Stimulated activated CD8-positive, alpha-beta memory T cell treated with anti-CD3 and anti-CD28 coated beads, Interleukin-4, amount 100 ng/mL, for 24 hours (primary cell): ENCODE data around the gene FUT8.

Experiments used
- DNase-seq: peaks from one replicate; pipeline ENCODE4 v3.0.0-alpha.2; 2020; ENCODE audit warnings: low read depth

FUT8 gene

GRCh38 chr14:65558363-65558762, 145.8 kb downstream of the FUT8 start:
- DNase-seq: no peak

- DNase-seq: no peak
Observed at GRCh38 chr14:65560340-65561027, 148.0 kb downstream of the FUT8 start.

- DNase-seq: no peak
Observed at GRCh38 chr14:65564370-65564769, 151.8 kb downstream of the FUT8 start.

GRCh38 chr14:65565948-65566347, 153.4 kb downstream of the FUT8 start:
- no peak for DNase-seq

- no peak for DNase-seq
Observed at GRCh38 chr14:65566820-65567522, 154.4 kb downstream of the FUT8 start.

GRCh38 chr14:65574611-65575010, 162.1 kb downstream of the FUT8 start:
- no peak for DNase-seq

GRCh38 chr14:65575389-65575788, 162.9 kb downstream of the FUT8 start:
- DNase-seq: no peak

GRCh38 chr14:65580973-65581372, 168.4 kb downstream of the FUT8 start:
- no peak for DNase-seq

GRCh38 chr14:65581378-65581777, 168.8 kb downstream of the FUT8 start:
- no peak for DNase-seq

GRCh38 chr14:65581799-65582198, 169.3 kb downstream of the FUT8 start:
- DNase-seq: no peak

GRCh38 chr14:65585216-65585615, 172.7 kb downstream of the FUT8 start:
- DNase-seq: no peak

GRCh38 chr14:65588426-65589140, 176.1 kb downstream of the FUT8 start:
- no peak for DNase-seq

- DNase-seq: no peak
Observed at GRCh38 chr14:65594153-65594881, 181.8 kb downstream of the FUT8 start.

- DNase-seq: no peak
Observed at GRCh38 chr14:65594882-65595237, 182.3 kb downstream of the FUT8 start.

- no peak for DNase-seq
Observed at GRCh38 chr14:65599375-65599774, 186.8 kb downstream of the FUT8 start.

GRCh38 chr14:65600742-65601141, 188.2 kb downstream of the FUT8 start:
- no peak for DNase-seq

GRCh38 chr14:65604535-65604934, 192.0 kb downstream of the FUT8 start:
- no peak for DNase-seq

GRCh38 chr14:65604936-65605335, 192.4 kb downstream of the FUT8 start:
- DNase-seq: no peak

- DNase-seq: no peak
Observed at GRCh38 chr14:65606460-65606859, 193.9 kb downstream of the FUT8 start.

- DNase-seq: no peak
Observed at GRCh38 chr14:65613131-65613650, 200.7 kb downstream of the FUT8 start.

GRCh38 chr14:65618996-65619395, 206.5 kb downstream of the FUT8 start:
- no peak for DNase-seq

- no peak for DNase-seq
Observed at GRCh38 chr14:65620195-65620594, 207.7 kb downstream of the FUT8 start.
